Mucosa of descending colon (tissue), 3 donors: ENCODE data around the gene ELK4. TPM values are rescaled to one million over a fixed set of nuclear protein-coding genes. Genes with fewer than 3 reads are reported as not detected.

Experiments
- ATAC-seq: fragments of 200-7000 bp; cut with Tn5 transposase; one replicate; pipeline ENCODE4 v1.9.1; 2020; ENCODE audit warnings: mild to moderate bottlenecking, moderate library complexity
- DNase-seq, 3 donors: peaks; one replicate each; pipeline ENCODE4 v3.0.0-alpha.2; 2020
- H3K36me3 ChIP-seq: fragments of 200-600 bp; one replicate; pipeline ENCODE4 v1.8.0; 2021; ENCODE audit warnings: low read depth, mild to moderate bottlenecking
- H3K4me1 ChIP-seq: fragments of 200-600 bp; one replicate; pipeline ENCODE4 v1.8.0; 2021; ENCODE audit warnings: low read depth, mild to moderate bottlenecking
- H3K4me3 ChIP-seq: fragments of 200-600 bp; one replicate; pipeline ENCODE4 v1.8.0; 2021; ENCODE audit warnings: mild to moderate bottlenecking
- H3K9me3 ChIP-seq: fragments of 200-600 bp; one replicate; pipeline ENCODE4 v1.8.0; 2021; ENCODE audit warnings: mild to moderate bottlenecking
- CTCF ChIP-seq: fragments of 200-600 bp; IDR thresholded peaks from one replicate; pipeline ENCODE4 v1.8.0; 2022; ENCODE audit warnings: antibody characterized with exemption, mild to moderate bottlenecking
- intact Hi-C, 2 donors: fragments of 100-400 bp; cut with DNase I in 1 of 2; cut with micrococcal nuclease in 1 of 2; formaldehyde crosslinking; loops; one replicate each; pipeline versions ENCODE4 v1.11.0 to v1.11.1; 2022; cut with DNase I, micrococcal nuclease
- total RNA-seq, 3 donors: library from RNA; stranded (reverse); fragmentation: NEBNext Ultra II Directional in 2 of 3; extraction: Animal tissue kit (Norgen Biotek cat#: 25700) in 2 of 3; gene quantifications; one replicate each; pipeline versions ENCODE4 v1.2.1 to v1.2.4, GENCODE V29; 2021 to 2023
- donor health status: DM: no; HTN: no; CAD: no; lungs with moderate emphysema.
- donor health status: DM: no; HTN: no; CAD: no.
- donor health status: DM: no; HTN: yes; CAD: no.

The ELK4 gene
- total RNA-seq, 3 donors from 2014 or later, result 43.1 to 60.6 (median 47.6) TPM

- no peak for ATAC-seq
- H3K36me3 ChIP-seq, result no peaks in the 10 kb centered on the region
Observed at GRCh38 chr1:205612556-205612955, 19.3 kb downstream of the ELK4 start.

GRCh38 chr1:205612104-205612503, 19.7 kb downstream of the ELK4 start:
- DNase-seq (no peak), ATAC-seq (no peak)
- TF ChIP-seq CTCF, result no peak
- no peaks in the 10 kb centered on the region for H3K36me3 ChIP-seq
- no peaks in the 10 kb centered on the region for H3K4me1 ChIP-seq
- intact Hi-C loops, result no loop called here
- H3K4me3 ChIP-seq, result no peak overlapping the region
- no peaks in the 10 kb centered on the region for H3K9me3 ChIP-seq

More at GRCh38 chr1:205612556-205612955, 19.3 kb downstream of the ELK4 start:
- no peaks in the 10 kb centered on the region for H3K9me3 ChIP-seq
- no peaks in the 10 kb centered on the region for H3K4me1 ChIP-seq
- DNase-seq, result no peak
- no peak for TF ChIP-seq CTCF
- intact Hi-C loops, result no loop called here
- H3K4me3 ChIP-seq, result no peak overlapping the region

- ATAC-seq (no peak), DNase-seq (no peak)
- intact Hi-C loops, result no loop called here
- H3K36me3 ChIP-seq, result no peaks in the 10 kb centered on the region
- H3K4me1 ChIP-seq, result no peaks in the 10 kb centered on the region
- no peak for TF ChIP-seq CTCF
- H3K4me3 ChIP-seq, result no peak overlapping the region
- no peaks in the 10 kb centered on the region for H3K9me3 ChIP-seq
Observed at GRCh38 chr1:205610901-205611466, 20.8 kb downstream of the ELK4 start.

GRCh38 chr1:205610036-205610435, 21.8 kb downstream of the ELK4 start:
- Histone ChIP-seq H3K36me3 (no peaks in the 10 kb centered on the region), H3K4me1 (no peaks in the 10 kb centered on the region), H3K9me3 (no peaks in the 10 kb centered on the region), H3K4me3 (no peak overlapping the region)
- no peak for TF ChIP-seq CTCF
- no peak for DNase-seq
- no peak for ATAC-seq
- intact Hi-C loops, result no loop called here

GRCh38 chr1:205604825-205605505, 26.8 kb downstream of the ELK4 start:
- H3K4me1 ChIP-seq, result no peaks in the 10 kb centered on the region
- intact Hi-C loops, result no loop called here
- H3K4me3 ChIP-seq, result no peak overlapping the region
- no peaks in the 10 kb centered on the region for H3K36me3 ChIP-seq
- ATAC-seq, result no peak
- H3K9me3 ChIP-seq, result no peaks in the 10 kb centered on the region
- DNase-seq, result no peak
- TF ChIP-seq CTCF, result no peak
